Activated T-helper 9 cell treated with anti-CD3 and anti-CD28 coated beads, Interleukin-2, amount 50 U/mL, for 16 hours (primary cell): ENCODE data around the gene COL9A2.

Source experiments
- DNase-seq: peaks from one replicate; pipeline ENCODE4 v3.0.0-alpha.2; 2020; ENCODE audit warnings: low read depth

Gene COL9A2

DNA sequence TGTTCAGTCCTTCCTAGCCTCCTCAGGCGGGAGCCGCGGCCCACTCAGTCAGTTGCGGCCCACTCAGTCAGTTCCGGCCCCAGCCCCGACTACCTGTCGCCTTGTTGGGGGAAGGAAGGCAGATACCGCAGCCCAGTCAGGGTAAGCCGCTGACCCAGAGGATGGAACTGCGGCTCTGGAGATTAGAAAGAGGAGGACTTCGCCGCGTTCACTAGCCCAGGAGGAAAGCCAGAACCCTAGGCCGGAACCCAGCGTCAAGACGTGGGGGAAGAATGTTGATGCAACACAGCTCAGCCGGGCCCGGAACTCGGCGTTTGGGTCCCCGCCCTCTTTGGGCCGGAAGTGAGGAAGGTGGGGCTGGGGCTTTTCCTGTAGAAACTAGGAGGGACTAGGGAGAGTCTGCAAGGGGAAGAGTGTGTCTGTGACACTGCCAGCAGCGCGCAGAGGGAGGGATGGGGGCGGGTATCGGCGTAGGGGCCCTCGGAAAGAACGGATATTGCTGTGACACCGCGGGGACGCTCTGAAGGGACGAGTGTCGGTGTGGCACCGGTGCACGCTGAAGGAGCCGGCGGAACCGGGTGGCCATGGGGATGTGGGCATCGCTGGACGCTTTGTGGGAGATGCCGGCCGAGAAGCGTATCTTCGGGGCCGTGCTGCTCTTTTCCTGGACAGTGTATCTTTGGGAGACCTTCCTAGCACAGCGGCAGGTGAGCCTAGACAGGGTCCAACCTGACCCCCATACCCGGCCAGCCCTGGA is 59.2 kb downstream of the COL9A2 start, which contains the start of gene ZMPSTE24:
TSS of gene ZMPSTE24 (plus strand) at position 549 of the 757 bp plus-strand sequence. CDS start at position 585, 36 bp downstream.
- DNase-seq = peak; percentile 95

DNA sequence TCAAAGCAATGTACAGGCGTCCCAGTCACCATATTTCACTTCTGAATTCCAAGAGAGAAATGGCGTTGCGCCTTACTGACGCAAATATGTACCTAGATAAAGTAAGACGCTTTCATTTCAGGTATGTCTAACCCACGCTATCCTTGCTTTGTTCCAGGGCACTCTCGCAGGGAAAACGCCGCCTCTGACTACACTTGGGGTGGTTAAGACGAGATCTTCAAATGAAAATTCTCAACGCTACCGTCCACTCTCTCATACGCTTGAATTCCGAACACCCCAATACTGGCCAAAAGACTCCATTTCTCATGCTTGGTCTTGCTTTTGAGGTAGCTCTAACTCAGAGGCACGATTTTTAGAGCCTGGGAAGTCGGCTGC is 59.8 kb downstream of the COL9A2 start:
- DNase-seq = no peak

DNA sequence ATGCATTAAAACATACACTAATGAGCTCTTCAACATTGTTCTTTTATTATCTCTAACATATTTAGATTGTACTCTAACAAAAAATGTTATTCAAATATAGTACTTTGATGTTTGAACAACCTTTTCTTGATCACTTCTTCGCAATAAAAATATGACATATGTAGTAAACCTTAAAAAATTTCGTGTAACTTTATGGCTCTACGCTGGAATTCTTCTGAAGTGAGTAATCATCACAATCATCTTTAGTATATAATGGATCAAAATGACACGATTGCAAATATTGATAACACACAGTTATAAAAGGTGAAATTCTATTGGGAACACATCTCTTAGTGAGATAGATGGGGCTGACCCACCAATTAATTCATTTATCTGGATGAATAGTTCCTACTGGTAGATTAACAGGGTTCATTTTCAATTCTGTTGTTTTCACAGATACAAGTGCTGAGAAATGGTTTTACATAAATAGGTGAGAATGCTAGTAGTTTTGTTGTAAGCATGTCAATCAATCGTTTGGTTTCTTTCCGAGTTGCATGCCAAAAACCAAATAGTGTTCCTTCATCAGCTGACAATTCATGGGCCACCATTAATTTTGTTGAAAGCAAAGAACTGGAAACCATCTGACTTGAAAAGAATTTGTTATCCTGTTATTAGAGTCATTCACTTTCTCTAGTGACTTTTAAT is 60.5 kb downstream of the COL9A2 start:
- no peak for DNase-seq

DNA sequence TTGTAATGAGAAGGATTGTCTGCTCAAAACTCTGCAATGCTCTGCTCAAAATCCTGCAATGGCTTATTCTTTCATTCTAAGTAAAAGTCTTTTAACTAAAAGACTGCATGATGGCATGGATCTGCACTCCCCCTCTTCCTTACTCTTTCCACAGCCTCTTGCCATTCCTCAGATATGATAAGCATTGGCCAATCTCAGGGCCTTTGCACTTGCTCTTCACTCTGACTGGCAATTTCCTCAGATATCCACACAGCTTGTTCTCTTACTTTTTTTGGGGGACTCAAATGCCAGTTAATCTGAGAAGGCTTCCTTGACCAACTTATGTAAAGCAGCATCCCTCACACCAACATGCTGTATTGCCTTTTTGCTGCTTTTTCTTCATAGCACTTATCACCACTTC is 61.9 kb downstream of the COL9A2 start:
- DNase-seq = no peak

DNA sequence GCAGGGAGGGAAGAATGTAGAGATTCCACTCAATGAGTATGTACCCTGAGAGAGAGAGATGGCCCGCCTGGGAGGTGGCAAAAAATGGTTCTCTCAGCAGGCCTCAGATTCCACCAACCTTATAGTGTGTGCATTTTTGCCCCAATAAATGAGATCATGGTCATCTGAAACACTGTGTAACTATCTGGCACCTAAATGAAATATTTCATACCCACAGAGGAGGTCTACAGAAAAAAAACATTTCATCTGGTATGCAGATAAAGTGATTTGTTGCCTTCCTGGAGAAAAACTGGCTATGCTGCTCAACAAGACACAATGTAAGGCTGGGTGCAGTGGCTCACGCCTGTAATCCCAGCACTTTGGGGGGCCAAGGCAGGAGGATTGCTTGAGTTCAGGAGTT is 64.5 kb downstream of the COL9A2 start:
- DNase-seq = no peak

DNA sequence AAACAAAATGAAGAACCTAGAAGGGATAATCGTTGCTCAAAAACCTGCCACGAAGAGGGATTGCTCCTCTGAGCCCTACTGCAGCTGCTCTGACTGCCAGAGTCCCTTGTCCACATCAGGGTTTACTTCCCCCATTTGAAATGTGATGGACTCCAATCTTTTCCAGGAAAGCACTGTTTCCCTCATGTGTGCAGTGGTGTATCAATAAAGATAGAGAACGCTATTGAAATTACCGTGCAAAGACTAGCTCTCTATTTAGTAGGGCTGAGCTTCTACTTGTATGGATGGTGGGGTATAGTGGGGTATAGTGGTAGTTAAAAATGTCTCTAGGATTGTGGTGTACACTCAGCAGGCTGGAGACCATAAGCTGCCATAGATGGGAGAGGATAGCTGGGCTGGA is 65.6 kb downstream of the COL9A2 start:
- no peak for DNase-seq
